GM19324 (cell line): Measurements from ENCODE around the gene ATAD3A.

Experiments used
- ATAC-seq: cut with Tn5 transposase; IDR thresholded peaks from one replicate; pipeline ENCODE4 v1.9.1; 2021; ENCODE audit warnings: mild to moderate bottlenecking, moderate library complexity; ENCODE audit not compliant: unreplicated experiment, low FRiP score

Gene ATAD3A

DNA sequence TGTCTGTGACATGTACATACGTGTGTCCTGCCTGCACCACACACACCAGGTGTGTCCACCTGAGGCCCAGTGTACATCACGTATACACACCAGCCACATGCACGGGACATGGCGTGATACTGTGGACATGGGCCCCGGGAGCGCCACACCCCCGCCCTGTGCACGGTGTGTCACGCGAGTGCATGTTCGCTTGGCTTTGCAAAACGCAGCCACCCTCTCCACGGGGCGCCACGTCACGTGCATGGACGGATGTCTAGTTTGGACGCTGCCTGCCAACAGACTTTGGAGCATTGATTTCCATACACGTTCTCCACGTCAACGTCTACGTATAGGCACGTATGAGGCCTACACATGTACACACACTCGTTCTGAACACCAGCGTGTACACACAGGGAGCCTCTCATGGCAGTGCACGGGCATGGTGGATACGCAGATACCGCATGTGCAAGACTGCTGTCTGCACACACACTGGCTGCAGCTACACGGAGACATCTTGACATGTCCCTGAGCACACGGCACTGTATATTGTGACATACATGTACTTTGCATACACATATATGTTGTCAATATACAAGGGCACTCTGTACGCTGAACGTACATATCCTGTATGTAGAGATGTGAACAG, 25.8 kb downstream of the ATAD3A start:
- ATAC-seq, result no peak

DNA sequence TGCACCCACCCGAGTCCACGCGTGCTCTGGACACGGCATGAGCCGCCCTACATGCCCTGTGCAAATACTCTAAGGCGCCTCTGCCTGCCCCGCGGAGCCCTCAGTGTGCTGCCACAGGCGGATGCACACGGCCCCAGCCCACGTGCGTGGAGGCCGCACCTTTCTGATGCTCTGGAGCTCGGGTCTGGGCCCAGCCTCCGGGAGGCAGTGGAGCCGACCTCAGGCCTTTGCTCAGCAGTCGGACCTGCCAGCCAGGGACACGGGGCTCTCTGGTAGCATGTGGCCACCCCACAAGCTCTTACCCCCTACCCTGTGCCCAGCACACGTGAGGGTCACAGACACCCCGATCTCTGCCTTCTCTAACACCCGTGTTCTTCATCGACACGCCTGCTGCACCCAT, 26.4 kb downstream of the ATAD3A start:
- no peak for ATAC-seq

DNA sequence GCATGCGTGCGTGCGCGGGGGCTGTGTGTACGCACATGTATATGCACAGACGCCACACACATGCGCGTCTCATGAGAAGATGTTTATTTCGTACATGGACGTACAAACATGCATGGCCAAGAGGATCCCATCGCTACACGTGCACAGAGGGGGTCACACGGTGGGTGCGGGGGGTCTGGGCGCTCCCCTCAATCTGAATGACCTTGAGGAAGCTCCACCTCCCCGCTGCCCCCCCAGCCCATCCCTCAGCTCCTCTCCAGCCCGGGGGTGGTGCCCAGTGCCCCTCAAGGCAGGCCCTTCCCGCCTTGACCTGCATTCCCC, 27.0 kb downstream of the ATAD3A start:
- no peak for ATAC-seq

DNA sequence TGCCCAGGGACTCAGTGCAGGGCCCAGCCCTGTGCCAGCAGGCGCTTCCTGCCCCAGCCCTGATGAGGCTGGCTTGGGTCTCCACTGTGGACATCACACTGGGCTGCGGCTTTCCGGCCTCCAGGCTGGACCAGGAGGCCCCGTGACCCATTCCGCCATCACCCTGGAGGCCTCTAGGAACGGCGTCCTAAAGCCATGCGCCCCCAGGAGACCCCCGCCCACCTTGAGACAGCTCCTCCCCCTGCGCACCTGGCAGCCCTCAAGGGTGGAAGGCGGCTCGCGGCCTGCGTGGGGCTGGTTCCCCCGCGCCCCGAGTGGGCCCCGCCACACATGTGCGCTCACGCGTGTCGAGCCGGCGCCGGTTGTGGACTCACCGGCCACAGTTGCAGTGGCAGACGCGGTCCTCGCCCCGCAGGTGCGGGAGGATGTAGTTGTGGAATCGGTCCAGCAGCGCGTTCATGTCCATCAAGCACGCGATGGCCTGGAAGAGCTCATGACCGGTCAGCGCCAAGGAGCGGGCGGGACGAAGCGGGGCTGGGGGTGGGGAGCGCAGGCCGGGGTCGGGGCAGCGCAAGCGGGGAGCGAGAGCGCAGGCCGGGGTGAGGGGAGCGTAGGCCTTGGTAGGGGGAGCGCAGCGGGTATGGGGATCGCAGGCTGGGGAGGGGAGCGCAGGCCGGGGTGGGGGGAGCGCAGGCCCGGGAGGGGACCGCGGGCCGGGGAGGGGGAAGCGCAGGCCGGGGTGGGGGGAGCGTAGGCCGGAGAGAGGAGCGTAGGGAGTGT, 27.5 kb downstream of the ATAD3A start:
- ATAC-seq, result no peak

DNA sequence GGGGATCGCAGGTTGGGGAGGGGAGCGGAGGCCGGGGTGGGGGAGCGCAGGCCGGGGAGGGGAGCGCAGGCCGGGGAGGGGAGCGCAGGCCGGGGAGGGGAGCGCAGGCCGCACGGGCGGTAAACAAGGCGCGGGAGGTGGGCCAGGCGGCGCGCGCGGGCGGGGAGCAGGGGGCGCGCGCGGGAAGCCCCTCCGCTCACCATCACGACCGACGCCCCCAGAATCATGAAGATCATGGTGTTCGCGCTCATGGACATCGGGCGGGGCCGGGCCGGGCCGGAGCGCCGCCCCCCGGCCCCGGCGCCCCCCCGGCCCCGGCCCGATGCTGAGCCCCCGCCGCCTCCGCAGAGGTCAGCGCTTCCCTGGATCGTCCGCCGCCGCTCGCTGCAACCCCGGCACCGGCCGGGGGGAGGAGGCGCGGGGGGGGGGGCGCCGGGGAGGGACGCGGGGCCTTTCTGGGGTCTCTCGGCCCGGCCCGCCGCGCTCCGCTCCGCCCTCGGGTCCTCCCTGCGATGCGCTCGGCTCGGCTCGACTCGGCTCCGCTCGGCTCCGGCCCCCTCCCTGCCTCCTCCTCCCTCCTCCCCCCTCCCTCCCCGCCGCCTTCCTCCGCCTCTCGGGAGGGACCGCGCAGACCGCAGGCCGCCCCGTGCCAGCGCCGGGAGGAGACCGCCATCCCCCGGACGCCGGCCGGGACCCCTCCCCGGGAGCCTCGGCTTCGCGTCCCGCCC, 28.3 kb downstream of the ATAD3A start, which contains the start of gene TMEM240:
Gene TMEM240, minus strand, starts transcription at position 535 of the 728 bp plus-strand sequence. Its CDS starts 278 bp downstream, at position 257.
- ATAC-seq, result no peak

DNA sequence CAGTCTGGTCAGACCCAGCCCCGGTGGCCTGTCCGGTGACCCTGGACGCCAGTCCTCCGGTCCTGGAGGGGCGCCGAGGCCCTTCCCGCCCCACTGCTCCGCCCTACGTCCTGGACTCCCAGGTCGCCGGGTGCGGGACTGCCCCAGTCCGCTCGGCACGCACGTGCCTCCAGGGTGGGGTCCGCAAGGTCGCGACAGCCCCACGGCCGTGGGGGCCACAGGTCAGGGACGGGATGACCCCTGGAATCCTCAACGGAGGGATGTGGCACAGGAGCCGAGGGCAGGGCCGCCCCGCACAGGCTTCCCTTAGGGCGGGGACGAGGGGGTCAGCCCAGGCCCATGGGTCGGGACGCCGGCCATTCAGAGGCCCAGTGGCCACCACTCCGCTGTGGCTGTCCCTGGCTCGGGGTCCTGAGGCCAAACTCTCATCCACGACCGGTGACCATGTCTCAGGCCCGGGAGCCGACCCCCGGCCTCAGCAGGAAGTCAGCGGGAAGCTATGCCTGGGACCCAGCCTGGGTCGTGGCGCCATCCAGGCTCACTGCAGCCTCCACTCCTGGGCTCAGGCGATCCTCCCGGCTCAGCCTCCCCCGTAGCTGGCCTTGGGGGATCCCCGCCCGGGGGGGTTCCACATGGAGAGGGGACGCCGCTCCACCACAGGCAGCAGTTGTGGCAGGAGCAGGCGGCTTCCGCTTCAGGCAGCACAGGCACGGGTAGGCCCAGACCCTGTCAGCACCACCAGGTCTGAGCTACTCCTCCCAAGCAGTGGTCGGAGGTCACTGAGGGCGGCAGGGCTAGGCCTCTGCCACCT, 29.1 kb downstream of the ATAD3A start:
- ATAC-seq, result no peak

DNA sequence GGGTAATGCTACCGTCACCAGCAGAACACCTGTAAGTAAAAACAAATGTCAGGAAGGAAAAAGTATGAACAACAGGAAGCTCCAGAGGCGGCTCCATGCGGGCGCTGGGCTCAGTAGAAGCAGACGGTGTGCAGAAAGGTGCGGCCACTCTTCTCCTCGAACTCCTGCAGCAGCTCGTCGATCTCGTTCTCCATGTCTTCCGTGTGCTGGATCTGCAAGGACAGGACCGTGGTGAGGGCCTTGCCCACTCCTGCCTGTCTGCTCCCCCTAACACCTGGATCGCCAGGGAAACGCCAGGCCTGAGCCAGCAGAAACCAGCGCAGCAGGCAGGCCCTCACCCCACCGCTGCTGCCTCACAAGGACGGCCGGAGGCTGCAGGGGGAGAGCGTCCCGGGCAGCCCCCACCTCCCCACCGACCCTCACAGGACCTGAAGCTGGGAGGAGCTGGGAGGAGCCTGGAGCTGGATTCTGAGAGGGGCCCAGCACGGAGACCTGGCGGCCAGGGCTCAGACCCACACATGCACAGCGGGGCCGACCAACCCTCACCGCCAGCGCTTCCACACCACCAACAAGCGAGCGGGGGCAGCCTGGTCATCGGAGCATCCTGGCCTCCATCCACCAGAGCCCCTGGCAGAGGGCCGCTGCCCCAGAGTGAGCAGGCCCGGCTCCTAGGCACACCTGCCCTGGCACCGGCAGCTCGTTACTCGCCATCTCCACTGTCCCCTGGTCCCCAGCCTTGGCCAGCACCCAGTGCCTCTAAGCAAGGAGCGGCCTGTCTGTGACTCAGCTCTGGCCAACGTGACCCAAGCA, 30.2 kb downstream of the ATAD3A start:
- ATAC-seq, result no peak

DNA sequence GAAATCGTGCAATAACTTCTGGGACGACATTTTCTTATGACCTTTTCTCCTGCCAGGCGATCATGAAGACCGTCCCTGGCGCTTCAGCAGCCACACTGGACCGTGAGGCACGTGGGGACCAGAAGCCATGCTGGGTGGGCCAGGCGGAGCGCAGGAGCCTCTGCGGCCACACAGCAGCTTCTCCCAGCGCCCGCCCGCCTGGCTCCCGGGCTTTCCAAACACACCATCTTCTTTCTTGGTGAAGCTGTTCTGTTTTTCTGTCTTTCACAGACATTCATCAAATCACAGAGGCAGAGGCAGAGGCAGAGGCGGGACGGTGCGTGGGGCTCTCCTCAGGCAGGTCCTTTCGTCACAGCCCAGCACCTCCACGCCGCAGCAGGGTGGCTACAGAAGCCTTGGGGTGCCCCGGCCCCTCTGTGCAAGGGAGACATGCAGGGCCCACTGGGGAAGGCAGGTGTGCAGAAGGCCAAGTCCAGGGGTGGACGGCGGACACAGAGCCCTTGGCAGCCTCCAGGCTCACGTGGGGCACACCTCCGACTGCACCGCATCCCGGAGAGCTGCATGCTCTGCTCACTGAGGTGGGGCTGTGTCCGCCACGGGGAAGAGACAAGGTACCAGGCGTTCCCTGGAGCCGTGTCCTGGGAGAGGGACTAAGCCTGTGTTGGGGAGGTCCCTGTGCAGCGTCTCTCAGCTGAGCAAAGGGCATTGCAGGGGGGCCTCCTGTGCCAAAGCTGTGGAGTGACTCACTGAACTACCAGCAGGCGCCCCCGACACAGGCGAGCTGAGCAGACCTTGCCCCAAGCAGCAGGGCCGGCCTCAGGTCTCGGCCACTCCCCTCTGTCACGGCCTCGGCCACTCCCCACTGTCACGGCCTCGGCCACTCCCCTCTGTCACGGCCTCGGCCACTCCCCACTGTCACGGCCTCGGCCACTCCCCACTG, 31.1 kb downstream of the ATAD3A start:
- ATAC-seq, result no peak

DNA sequence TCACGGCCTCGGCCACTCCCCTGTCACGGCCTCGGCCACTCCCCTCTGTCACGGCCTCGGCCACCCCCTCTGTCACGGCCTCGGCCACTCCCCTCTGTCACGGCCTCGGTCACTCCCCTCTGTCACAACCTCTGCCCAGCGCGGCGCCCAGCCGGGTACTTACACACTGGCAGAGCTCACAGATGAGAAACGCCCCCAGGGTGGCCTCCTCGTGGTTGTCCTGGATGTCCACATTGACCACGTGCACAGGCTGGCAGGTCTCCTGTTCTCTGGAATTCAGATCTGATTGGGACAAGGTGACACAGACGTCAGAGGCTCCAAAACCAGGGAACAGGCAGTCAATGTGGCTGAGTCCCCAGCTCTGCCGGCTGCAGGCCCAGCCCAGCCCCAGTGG, 31.7 kb downstream of the ATAD3A start:
- ATAC-seq, result no peak

DNA sequence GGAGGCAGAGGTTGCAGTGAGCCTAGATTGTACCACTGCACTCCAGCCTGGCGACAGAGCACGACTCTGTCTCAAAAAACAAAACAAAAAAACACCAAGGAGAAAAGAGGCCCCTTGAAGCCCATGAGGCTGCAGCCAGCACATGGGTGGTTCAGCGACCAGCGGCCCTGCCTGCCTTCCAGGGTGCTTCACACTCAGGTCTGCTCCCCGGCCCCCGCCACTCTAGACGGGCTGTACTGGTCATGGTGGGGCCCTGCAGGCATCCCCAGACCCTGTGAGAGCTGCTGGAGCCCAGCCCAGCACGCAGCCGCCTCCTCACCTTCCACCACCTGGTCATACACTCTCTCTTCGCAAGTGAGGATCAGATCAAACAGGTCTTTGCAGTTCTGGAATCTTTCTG, 32.6 kb downstream of the ATAD3A start:
- no peak for ATAC-seq

DNA sequence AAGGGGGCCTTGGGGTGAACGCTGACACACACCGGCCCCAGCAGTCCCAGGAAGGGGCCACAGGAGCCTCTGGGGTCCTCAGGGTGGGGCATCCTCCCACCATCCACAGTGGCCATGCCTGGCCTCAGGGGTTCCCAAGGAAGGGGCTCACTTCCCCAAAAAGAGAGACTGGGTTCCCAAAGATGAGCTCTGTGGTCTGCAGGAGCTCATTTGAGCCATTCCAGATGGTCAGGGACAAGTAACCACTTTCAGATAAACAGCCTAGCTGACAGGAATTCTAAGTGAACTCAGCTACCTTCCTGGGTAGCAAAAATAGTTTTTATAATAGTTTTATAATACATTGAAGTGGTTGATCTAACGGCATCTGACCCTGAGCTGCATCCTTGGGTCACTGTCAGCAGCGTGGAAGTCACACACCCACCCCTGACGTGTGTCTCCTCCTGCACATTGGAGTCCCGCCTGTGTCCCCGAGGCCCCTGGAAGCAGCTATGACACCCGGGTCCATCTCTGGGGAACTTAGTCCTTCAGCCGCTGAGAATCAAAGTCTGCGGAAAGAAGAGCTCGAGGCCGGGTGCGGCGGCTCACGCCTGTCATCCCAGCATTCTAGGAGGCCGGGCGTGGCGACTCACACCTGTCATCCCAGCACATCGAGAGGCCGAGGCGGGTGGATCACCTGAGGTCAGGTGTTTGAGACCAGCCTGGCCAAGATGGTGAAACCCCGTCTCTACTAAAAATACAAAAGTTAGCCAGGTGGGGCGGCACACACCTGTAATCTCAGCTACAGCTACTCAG, 34.2 kb downstream of the ATAD3A start:
- no peak for ATAC-seq

DNA sequence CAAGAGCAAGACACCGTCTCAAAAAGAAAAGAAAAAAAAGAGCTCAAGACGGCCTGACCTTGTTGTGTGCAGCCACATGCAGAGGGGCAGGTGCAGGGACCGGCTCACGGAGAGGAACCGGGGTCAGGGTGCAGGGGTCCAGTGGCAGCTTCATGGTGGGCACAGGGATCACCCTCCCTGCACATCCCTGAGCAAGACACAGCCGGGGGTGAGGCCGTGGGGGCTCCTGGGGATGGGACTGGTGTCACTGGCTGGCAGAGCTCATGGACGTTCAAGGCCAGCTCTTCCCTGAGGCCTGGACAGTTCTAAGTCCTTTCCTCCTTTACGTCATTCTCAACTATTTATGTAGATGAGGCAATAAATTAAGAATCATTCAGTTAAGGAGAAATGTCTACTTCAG, 35.0 kb downstream of the ATAD3A start:
- no peak for ATAC-seq

DNA sequence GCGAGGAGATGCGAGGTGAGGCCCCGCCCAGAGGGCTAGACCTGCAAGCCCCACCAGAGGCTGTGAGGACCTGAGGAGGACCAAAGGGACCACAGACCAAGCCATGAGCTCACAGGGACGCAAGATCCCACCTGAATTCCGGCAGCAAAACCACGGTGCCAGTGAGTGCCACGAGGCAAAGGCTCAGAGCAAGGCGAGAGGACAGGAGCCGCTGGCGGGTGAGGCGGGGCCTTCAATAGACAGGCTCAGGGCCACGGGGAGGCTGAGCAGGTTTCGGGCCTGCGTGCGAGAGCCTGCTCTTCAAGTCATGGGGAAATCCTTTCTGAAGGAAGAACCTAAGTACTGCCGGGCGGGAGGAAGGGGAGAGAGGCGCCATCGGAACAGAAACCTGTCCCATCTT, 35.5 kb downstream of the ATAD3A start:
- ATAC-seq, result no peak

DNA sequence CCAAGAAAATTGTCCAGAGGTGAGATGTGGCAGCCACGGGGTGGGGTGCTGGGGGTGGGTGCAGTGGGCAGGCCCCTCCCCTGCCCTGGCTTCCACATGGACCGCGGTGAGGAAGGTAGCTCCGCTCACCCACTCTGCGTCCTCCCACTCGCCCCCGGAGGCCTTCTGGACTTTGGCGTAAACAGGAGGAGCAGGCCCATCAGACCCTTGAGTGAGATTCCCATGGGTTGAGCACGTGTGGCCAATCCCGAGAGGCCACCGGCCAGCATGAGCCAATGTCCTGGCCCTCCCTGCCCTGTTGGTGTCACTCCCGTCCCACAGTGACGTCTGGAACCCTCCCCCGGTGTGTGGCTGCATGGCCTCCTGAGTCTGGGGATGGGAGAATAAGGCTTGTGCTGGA, 36.6 kb downstream of the ATAD3A start:
- no peak for ATAC-seq

DNA sequence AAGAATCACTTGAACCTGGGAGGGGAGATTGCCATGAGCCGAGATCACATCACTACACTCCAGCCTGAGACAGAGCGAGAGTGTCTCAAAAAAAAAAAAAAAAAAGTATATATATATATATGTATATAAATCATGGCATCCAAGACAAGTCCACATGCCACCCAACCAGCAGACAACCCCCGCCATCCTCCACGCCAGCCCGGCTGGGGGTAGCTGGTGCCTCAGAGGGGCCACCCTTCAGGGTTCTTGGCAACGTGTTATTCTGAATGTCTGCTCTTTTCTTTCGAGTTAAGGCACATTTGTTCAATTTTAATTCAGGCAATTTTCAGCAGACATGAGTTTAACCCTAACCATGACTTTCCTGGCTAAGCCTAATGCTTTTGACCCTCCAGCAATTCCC, 38.1 kb downstream of the ATAD3A start:
- no peak for ATAC-seq

DNA sequence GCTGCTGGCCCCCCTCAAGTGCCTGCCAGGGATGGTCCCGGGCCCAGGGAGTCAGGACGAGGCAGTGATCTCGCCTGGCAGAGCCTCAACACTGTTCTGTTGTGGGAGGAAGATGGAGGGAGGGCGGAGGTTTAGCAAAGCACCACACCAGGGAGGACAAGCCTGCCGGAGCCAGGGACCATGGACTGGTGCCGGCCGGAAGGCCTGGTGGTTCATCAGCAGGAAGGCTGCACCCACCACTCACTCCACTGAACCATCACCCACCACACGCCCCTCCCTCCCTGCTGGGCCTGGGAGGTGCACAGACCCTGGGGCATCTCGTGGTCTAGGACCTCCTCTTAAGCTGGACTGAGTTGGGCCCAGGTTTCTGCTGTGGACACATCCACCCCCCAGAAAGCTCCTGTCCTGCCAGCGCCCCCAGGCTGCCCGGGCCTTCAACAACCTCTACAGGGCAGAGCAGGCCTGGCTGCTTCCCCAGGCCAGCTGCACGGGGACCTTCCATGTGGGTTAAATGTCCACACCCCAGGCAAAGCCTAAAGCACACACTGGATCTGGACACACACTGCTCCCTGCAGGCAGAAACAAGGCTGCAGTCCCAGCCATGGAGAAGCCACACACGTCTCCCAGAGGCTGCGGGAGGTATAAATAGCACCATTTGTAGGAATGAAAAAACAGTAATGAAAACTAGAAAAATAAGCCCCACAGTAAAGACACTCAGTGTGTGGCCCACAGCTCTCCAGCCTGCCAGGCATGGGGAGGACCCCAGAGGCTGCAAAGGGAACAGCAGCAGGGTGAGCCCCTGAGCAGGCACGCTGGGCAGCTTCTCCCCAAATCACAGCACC, 38.9 kb downstream of the ATAD3A start:
- ATAC-seq, result no peak

DNA sequence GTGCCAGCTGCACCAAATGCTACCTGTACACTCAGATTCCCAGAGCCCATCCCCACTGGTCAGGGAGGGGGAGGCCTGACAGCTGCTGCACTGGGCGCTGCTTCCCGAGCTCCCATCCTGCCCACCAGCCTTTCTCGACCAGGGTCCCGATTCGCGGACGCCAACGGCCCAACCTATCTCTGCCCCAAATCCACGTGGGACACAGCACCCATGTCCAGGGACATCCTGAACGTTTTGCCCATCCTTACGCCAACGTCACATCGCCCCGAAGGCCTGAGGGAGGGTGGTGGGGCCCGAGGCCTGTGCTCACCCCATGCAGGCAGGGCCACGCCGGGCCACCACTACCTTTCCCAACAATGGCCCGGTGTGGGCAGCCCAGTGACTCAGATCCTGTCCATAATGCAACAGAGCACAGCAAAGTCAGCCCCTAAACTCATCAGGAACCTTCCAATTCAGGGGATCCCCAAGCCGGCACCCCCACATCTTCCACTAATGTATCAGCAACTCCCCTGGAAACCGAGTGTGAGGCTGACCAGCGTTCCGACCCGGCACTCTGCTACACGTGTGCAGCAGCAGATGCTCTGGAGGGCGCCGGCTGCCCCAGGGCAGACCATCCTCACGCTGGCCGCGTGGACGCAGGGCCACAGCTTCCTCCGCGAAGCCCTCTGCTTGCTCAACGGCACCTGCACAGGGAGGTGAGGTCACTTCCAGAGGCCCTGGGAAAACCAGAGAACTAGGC, 39.7 kb downstream of the ATAD3A start:
- no peak for ATAC-seq
